Endothelial cell (in vitro differentiated cells): ENCODE measurements around the gene EPHA8. TPM values are rescaled to one million over a fixed set of nuclear protein-coding genes. Genes with fewer than 3 reads are reported as not detected.

Experiments
- DNase-seq: peaks from one replicate; pipeline ENCODE4 v3.0.0; 2021; ENCODE audit warnings: low spot score
- H3K27ac Mint-ChIP-seq: one replicate; pipeline ENCODE4 v1.8.0; 2021; ENCODE audit warnings: mixed read lengths, inconsistent platforms; ENCODE audit not compliant: unreplicated experiment
- H3K27me3 Mint-ChIP-seq: one replicate; pipeline ENCODE4 v1.8.0; 2021; ENCODE audit warnings: mild to moderate bottlenecking, moderate library complexity, mixed read lengths, inconsistent platforms; ENCODE audit not compliant: unreplicated experiment
- H3K36me3 Mint-ChIP-seq: one replicate; pipeline ENCODE4 v1.8.0; 2021; ENCODE audit warnings: mild to moderate bottlenecking, low read depth, mixed read lengths, inconsistent platforms; ENCODE audit not compliant: unreplicated experiment
- H3K4me1 Mint-ChIP-seq: one replicate; pipeline ENCODE4 v1.8.0; 2021; ENCODE audit warnings: mild to moderate bottlenecking, mixed read lengths, inconsistent platforms; ENCODE audit not compliant: unreplicated experiment
- H3K4me3 Mint-ChIP-seq: one replicate; pipeline ENCODE4 v1.8.0; 2021; ENCODE audit warnings: mild to moderate bottlenecking, mixed read lengths, inconsistent platforms; ENCODE audit not compliant: unreplicated experiment
- H3K9me3 Mint-ChIP-seq: one replicate; pipeline ENCODE4 v1.8.0; 2021; ENCODE audit warnings: mixed read lengths, inconsistent platforms; ENCODE audit not compliant: unreplicated experiment
- microRNA-seq: library from miRNA; unstranded; fragments of <30 nt; microRNA quantifications from one replicate; pipeline ENCODE4, GENCODE V29; 2020; ENCODE audit not compliant: unreplicated experiment
- total RNA-seq: library from RNA; stranded (reverse); fragmentation: NEBNext Ultra II Directional; extraction: Animal tissue kit (Norgen Biotek cat#: 25700); gene quantifications from one replicate; pipeline ENCODE4 v1.2.1, GENCODE V29; 2021; ENCODE audit not compliant: unreplicated experiment
- TF ChIP-seq, protein P1 (sequence below): fragments of 200-600 bp; sonication (generic); IDR thresholded peaks from one replicate; pipeline ENCODE4 v1.5.0; 2021; ENCODE audit warnings: antibody characterized with exemption; ENCODE audit not compliant: unreplicated experiment

The EPHA8 gene
- total RNA-seq, 1 donor from 2014 or later: not detected

DNA sequence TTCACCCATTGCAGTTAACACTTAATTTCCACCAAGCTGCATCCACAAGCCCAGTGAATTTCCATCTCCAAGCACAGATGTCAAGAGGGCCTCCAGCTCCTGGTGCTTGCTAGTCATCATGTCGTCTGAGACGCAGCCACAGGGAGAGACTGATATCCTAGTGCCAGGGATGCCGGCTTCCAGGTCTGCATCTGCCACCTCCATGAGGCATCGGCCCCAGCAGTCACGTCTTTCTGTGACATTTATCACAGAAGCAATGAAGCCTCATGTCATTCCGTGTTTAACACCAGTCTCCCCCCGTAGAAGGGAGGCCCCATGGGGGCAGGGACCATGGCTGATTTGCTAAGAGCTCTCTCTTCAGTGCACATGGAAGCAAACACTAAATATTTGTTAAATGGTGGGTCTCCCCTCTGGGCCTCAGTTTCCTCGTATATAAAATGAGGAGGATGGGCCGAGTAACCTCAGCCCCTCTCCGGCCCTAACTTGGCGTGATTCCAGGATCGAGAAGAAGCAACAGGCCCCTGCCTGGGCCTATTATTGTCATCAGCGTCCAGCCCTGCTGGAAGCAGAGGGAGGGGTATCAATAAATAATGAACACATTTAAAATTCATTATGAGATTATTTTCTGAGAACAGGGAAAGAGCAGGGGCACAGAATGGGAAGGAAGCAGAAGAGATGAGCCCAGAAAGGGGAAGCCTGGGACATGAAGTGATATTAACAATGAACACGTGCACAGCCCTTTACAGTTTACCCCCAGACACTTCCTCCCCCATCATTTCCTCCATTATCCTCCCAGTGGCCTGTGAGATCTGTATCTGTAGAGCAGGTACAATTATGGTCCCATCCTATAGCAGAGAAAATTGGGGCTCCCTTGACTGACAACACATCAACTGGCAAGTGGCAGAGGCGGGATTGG is 88.9 kb downstream of the EPHA8 start:
- TF ChIP-seq, protein P1, sequence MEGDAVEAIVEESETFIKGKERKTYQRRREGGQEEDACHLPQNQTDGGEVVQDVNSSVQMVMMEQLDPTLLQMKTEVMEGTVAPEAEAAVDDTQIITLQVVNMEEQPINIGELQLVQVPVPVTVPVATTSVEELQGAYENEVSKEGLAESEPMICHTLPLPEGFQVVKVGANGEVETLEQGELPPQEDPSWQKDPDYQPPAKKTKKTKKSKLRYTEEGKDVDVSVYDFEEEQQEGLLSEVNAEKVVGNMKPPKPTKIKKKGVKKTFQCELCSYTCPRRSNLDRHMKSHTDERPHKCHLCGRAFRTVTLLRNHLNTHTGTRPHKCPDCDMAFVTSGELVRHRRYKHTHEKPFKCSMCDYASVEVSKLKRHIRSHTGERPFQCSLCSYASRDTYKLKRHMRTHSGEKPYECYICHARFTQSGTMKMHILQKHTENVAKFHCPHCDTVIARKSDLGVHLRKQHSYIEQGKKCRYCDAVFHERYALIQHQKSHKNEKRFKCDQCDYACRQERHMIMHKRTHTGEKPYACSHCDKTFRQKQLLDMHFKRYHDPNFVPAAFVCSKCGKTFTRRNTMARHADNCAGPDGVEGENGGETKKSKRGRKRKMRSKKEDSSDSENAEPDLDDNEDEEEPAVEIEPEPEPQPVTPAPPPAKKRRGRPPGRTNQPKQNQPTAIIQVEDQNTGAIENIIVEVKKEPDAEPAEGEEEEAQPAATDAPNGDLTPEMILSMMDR: no peak
- Mint-ChIP-seq H3K4me3 (no peak overlapping the region), H3K4me1 (no peaks in the 10 kb centered on the region), H3K9me3 (no peaks in the 10 kb centered on the region), H3K27ac (no peak overlapping the region), H3K36me3 (no peaks in the 10 kb centered on the region), H3K27me3 (peaks cover 6% of the 10 kb centered on the region)
- DNase-seq: no peak

DNA sequence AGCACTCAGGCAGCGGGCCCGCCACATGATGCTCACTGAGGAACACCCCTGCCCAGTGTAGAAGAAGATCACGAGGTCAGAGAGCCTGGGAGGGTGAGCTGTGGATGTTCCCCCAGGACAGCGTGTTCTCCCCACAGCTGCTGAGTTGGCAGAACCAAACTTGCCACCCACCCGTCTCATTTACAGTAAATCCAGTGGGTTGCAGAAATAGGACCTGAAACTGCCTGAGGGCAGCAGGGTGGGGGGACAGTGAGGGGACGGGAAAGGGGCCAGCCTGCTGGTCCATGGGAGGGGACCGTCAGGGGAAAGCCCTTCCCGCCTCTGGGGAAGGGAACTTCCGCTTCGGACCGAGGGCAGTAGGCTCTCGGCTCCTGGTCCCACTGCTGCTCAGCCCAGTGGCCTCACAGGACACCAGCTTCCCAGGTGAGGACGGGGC is 89.6 kb downstream of the EPHA8 start, which contains the start of gene C1QB:
TSS of gene C1QB (plus strand) at position 356 of the 436 bp plus-strand sequence. CDS start 6,227 bp downstream, outside the sequence.
- peaks cover 6% of the 10 kb centered on the region for H3K27me3 Mint-ChIP-seq
- no peaks in the 10 kb centered on the region for H3K4me1 Mint-ChIP-seq
- no peak within 1 kb of the TSS for H3K27ac Mint-ChIP-seq
- H3K36me3 Mint-ChIP-seq: no peaks in the 10 kb centered on the region
- H3K9me3 Mint-ChIP-seq: no peaks in the 10 kb centered on the region
- DNase-seq: no peak
- TF ChIP-seq, protein P1: no peak
- no peak within 1 kb of the TSS for H3K4me3 Mint-ChIP-seq

Small RNAs within 50 kb of the gene (microRNA-seq; reads per million reads assigned to microRNA genes)
- gene MIR6127: not detected

Other genes with a start within 250 kb of the EPHA8 start
- gene ZBTB40, start 111.6 kb upstream of the EPHA8 start, total RNA-seq: 18.9 TPM
- not detected for gene C1QA, start 73.1 kb downstream of the EPHA8 start, total RNA-seq
- gene C1QC, start 80.1 kb downstream of the EPHA8 start, total RNA-seq: not detected
- gene C1QB, start 89.7 kb downstream of the EPHA8 start, total RNA-seq: not detected
- gene EPHB2, start 147.3 kb downstream of the EPHA8 start, total RNA-seq: 10.7 TPM